Activated CD8-positive, alpha-beta memory T cell treated with anti-CD3 and anti-CD28 coated beads, Interleukin-2, amount 50 U/mL, for 24 hours (primary cell): ENCODE data around the gene ZNF830.
A peak's percentile ranks its signal among the peaks of the same experiment; 100 is the strongest.
"Not testable (repeated sequence)": the region's sequence is repeated elsewhere in the genome, so short reads cannot be mapped to it uniquely, and the experiment has no call there.

Experiments used
- DNase-seq: peaks from one replicate; pipeline ENCODE4 v3.0.0-alpha.2; 2020; ENCODE audit errors: extremely low read depth

ZNF830 gene, protein sequence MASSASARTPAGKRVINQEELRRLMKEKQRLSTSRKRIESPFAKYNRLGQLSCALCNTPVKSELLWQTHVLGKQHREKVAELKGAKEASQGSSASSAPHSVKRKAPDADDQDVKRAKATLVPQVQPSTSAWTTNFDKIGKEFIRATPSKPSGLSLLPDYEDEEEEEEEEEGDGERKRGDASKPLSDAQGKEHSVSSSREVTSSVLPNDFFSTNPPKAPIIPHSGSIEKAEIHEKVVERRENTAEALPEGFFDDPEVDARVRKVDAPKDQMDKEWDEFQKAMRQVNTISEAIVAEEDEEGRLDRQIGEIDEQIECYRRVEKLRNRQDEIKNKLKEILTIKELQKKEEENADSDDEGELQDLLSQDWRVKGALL

DNA sequence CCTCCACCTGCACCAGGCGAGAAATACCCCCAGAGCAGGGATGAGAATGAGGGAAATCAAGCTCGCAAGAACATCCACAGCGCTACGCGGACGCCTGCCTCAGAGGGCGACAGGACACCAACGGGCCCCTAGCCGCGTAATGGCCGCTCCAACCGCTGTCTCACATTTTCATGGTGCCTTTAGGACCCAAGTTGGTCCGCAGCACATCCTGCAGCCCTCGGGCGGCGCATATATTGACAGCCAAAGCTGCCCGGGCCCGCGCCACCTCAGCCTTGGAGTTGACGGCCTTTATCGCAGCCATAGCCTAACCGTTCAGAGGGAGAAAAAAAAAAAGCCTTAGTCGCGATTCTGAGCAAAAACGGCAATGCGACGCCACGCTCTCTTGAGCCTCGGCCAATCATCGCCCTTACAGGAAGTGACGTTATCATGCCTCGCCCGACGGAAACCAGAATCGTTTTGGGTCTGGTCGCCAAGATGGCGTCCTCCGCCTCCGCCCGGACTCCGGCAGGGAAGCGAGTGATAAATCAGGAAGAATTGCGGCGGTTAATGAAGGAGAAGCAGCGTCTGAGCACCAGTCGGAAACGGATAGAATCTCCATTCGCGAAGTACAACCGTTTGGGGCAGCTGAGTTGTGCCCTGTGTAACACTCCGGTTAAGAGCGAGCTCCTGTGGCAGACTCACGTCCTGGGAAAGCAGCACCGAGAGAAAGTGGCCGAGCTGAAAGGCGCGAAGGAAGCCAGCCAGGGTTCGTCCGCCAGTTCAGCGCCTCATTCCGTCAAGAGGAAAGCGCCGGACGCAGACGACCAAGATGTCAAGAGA is at the start of gene ZNF830, which contains the start of gene CCT6B:
Gene ZNF830 (plus strand): TSS at position 448 of the 819 bp plus-strand sequence. CDS start 27 bp downstream, at position 475.
Gene CCT6B (minus strand): TSS at position 368 of the 819 bp plus-strand sequence. CDS start 67 bp downstream, at position 301.
- peak; percentile 88 for DNase-seq

DNA sequence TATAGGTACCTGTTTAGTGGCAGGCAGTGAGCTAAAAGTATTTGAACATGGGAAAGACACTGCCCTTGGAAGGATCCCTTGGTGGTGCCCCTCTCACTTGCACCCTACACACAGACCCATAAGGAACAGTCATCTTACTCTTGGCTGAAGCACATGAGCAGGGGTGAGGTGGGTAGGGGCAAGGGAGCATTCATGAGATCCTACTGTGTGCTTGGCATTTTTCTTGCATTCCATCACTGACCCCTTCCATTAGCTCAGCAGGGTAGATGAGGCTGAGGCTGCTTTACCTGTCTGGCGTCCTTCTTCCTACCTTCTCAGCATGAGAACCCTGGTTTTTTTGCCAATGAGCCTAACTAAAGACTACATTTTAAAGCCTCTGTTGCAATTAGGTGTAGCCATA is 48.3 kb upstream of the ZNF830 start:
- DNase-seq: no peak

DNA sequence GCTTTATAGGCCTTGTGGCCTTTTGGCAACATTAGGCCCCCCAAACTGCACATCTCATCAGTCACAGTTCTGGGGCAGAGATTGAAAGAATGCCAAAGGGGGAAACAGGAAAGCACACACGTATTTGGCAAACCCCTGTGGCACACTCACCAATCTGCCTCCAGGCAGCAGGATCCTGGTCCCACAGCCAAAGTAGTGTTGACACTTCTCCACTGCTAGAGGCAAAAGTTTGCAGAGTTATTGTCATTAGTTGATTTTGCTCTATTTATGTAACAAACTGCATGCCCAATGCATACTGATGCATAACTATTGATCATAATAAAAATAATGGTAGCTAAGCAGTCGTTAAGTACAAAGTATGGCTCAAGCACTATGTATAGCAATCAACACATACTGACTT is 45.2 kb upstream of the ZNF830 start:
- no peak for DNase-seq

DNA sequence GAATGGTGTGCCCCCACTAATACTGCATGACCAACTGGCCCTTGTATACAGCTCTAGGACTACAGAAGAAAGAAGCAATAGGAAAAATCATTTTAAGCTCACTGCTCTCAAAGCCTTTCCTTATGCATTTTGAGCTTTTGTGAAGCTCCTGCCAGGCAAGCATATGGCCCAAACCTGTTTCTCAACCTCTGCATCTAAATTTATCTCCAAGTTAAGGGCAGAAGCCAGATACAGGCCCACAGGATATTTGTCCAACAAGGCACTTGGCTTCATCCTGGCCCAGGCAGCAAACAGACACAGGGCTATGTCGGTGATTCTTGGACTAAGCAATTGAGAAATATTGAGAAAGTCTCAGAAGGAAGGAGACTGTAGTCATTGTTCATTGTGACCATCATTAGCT is 44.0 kb upstream of the ZNF830 start:
- no peak for DNase-seq

DNA sequence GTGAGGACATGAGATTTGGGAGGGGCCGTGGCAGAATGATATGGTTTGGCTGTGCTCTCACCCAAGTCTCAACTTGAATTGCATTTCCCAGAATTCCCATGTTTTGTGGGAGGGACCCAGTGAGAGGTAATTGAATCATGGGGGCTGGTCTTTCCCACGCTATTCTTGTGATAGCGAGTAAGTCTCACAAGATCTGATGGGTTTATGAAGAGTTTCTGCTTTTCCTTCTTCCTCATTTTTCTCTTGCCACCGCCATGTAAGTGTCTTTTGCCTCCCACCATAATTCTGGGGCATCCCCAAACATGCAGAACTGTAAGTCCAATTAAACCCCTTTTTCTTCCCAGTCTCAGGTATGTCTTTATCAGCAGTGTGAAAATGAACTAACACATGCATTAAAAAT is 40.7 kb upstream of the ZNF830 start:
- DNase-seq: no peak

DNA sequence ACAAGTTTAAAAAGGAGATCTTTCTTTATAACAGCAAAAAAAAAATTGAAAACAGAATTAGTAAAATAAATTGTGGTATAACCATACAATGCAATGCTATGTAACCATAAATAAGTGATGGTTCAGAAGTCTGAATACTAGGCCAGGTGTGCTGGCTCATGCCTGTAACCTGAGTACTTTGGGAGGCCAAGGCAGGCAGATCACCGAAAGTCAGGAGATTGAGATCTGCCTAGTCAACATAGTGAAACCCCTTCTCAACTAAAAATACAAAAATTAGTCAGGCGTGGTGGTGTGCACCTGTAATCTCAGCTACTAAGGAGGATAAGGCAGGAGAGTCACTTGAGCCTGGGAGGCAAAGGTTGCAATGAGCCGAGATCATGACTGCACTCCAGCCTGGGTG is 34.7 kb upstream of the ZNF830 start:
- DNase-seq: no peak

DNA sequence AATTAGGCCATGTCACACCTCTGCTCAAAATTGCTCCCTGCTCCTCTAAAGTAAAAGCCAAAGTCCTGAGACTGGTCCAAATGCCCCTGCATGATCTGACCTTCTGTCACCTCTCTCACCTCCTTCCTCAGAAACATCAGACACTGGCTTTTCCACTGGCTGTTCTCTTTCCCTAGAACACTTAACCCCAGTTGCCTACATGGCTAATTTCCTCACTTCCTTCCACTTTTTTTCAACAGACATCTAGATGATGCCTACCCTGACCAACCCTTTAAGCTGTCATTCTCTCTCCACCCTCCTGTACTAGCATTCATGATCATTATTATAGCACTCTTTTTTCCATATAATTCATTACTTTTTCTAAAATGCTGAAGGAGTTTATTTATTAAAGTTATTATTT is 31.1 kb upstream of the ZNF830 start:
- DNase-seq: no peak

DNA sequence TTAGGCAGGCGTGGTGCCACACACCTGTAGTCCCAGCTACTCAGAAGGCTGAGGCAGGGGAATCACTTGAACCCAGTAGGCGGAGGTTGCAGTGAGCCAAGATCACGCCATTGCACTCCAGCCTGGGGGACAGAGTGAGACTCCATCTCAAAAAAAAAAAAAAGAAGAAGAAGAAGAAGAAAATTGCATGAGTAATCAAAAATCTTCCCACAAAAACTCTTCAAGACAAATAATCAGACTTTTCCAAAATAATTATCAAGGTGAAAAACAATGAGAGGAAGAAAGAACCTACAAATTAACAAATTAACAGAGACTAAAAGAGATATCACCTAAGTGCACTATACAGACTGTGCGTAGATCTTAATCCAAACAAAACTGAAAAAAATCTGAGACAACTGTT is 10.6 kb upstream of the ZNF830 start:
- not testable (repeated sequence) for DNase-seq

DNA sequence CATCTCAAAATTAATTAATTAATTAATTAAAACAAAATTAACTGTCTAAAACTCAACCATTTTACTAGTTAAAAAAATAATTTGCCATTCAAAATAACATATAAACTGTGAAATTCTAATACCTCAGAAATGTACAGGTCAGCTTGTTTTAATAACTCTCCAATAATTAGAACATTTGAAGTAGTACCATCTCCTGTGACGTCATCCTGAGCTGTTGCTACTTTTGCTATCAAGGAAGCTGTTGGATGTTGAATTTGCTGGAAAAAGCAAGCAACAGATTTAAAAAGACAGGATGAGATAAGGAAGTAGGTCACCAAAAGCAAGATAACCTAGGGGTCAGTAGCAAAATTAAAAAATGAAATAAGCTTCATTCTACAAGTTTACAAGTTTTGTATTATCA is 2.9 kb upstream of the ZNF830 start:
- no peak for DNase-seq

DNA sequence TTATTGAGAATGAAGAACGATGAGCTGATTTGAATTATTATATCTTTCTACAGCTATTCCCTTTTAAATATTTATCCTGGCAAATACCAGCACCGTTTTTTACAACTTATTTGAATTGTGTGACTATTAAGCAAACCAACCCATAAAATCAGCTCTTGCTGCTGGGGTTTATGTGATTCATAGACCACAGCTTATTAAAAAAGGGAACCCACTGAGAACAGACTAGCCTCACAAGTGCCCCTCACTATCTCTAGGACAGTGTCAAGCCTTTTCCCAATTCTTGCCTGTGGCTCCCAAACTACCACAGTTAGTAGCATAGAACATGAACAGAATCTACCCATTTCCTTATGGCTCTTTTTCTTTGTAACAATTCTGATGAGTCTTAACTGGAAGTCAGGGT is 12.8 kb downstream of the ZNF830 start:
- DNase-seq: no peak

DNA sequence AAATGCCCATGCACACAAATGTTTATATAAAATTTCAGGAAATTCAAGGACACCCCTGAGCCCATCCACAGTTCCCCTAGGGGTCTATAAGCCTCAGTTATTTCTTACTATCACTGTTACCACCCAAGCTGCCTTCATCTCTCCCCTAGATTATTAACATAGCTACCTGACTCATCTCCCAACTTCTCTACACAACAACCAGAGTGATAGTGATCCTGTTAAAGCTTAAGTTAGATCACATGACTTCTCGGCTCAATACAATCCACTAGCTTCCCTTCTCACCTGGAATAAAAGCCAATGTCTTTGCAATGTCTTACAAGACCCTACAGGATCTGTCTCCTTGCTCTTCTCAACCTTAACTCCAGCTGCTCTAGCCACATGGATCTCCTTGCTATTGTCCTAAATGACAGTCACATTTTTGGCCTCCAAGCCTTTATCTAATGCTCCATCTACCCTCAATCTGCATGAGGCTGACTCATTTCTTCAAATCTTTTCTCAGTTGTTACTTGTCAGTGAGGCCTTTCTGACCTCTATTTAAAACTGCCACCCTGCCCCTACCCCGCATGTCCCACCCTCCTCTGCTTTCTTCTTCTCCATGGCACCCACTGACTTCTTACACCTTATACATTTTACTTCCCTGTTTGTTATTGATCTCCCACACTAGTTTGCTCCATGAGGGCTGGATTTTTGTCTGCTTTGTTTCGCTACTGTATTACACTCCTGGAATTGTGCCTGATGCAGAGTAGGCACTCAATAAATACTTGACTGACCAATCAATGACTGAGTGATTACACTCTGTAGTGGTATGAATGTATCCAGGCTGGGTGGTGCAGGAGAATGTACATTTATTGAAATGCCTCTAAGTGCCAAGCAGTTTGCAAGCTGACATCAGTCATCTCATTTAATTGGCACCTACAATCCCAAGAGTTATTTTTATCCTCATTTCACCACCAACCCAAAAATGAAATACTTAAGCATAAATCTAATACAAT is 13.8 kb downstream of the ZNF830 start:
- DNase-seq: no peak

DNA sequence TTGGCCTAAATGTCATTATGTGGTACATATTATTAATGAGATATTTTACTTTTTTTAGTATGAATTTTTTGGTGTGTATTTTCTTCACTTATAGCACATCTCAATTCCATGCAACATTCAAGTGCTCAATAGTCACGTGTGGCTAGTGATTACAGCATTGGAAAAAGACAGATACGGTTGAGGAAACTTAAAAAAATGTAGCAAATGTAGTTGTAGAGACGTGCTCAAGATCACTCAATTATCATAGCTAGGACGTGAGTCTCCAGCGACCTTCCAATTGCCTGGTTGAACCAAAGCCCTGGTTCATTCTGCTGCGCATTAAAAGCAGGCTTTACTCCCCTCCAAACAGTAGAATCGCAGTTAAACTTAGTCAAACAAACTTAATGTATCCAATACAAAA is 17.8 kb downstream of the ZNF830 start:
- DNase-seq: no peak

DNA sequence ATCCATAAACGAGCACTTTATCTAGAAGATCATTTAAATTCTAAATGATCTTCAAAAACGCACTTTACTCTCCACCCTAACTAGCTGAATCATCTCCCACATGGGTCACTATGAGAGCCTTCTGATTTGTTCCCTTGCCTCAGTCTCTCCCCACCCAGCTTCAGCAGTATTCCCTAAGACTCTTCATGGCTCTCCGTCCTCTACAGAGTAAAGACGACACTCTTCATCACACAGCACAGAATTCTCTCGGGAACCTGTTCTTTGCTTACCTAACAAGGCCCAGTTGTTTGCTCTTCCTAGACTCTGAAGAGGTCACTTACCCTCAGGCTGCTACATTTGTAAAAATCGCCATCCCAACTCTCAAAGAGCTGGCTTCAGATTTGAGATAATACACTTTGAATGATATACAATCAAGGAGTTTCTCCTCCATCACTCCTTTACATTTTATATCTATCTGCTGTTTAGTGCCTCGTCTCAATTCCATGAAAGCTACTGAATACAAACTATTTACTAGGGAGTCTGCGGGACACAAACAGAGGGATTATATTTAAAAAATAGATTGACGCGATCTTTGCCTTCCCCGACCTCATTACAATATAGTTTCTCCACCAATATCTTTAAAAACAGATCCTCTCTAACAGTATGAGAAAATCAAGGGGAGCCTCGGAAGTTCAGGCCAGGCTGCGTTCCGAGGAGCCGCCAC is 18.5 kb downstream of the ZNF830 start:
- no peak for DNase-seq

DNA sequence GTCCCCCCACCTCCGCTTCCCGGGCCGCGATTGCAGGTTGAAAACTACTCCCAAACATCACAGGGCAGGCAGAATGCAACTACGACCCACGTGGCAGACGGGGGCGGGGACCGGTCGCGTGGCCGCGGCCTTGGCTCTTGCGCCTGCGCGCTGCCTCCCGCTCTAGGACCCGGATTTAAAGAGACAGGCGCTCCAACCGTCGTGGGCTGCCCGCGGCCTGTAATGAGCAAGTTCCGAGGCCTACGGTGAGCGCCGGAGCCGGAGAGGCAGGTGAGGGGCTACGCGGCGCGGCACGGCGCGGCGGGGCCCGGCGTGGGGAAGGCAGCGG is 19.0 kb downstream of the ZNF830 start, which contains the start of gene LIG3:
Gene LIG3 (plus strand): TSS at position 160 of the 328 bp plus-strand sequence. CDS start 2,494 bp downstream, outside the sequence.
- peak; percentile 86 for DNase-seq

DNA sequence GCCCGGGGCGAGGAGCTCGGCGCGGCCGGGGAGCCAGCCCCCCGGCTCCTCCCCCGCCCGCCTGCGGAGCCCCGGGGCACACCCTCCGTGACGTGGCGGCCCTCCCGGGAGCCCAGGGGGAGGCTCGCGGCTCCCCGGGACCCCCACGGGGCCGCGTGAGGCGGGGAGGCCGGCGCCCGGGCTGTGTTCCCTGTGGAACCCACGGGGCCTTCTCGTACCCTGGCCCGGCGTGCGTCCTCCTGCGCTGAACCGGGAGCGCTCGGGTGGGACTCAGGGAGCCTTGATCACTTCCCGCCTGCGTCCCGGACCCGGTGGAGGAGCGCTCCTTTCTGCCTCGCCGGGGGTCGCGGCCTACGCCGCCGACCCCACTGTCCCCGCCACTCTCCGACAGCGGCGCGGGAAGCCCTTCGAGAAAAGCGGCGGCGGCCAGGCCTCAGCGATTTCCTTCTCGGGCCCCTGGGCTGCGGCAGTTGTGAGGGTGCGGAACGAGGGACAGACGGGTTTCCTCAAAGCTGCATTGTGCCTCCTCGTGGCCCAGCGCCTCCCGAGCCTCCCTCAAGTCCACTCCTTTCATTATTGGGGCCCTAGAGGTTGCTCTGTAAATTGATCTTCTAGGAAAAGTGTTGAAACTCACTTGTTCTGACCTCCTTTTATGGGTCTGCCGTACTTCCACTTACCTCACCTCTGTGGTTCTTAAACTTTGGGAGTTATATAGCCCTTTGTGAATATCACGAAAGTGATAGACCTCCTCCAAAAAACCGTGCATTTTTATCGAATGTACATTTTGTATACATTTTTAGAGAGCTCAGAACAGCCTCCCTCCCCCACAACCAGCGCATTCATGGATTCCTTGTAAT is 19.6 kb downstream of the ZNF830 start:
- peak; percentile 35 for DNase-seq

DNA sequence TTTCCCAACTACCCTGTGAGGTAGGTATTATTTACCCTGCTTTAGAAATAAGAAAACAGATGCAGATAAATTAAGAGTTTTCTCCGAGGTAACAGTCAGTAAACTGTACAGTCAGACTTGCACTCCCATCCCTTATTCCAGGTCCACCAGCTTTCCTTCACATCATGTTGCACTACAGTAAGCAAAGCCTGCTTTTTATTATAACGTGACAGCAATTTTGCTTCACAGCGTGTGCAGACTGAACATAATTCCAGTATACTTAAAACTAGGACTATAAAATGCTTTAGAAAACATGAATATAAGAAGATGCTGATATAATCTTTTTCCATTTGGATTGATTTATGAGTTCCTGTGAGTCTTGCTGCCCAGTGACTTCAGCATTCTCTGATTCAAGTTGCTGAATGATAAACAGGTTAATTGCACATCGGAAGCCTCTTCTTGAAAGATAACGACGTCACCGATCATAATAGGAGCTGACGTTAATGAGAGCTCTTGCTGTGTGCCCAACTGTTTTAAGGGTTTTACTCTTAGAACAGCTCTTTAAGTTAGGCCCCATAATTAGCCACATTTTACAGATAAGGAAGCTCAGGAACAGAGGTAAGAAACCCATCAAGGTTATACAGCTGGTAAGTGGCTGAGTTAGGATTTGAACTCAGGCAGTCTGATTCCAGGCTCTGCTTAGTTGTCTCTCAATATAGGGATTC is 20.4 kb downstream of the ZNF830 start:
- DNase-seq: no peak

DNA sequence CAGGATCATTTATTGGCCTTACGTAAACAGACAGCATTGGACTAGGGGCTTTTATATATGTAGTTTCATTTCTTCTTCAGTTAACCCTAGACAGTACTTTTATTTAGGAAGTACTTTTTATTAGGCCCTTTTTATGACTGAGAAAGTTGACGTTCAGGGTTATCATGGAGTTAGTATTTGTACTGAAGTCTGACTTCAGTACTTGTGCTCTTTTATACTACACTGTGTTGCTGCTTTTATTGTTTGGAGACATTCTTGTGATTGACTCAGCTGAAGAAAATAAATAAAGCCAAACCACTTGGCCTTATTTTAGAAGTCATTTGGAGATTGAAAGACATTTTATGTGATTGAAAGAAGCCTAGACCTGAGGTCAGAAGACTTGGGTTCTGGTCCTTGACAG is 25.9 kb downstream of the ZNF830 start:
- DNase-seq: no peak

DNA sequence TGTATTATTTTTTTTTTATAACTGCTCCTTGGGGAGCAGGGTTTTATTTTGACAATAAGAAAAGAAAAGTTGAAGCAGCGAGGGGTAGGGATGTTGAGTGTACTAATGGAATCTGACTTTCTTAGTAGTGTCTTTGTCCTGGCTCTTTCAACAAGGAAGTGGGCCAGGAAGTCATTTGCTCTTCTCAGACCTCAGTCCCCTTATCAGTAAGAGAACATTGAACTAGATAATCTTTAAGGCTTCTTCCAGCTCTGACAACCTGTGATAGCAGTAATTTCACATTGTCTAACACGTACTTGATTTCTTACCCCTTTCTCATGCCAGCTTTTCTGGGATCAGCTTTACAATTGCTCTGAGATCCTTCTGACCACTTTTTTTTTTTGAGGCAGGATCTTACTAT is 27.3 kb downstream of the ZNF830 start:
- DNase-seq: no peak

DNA sequence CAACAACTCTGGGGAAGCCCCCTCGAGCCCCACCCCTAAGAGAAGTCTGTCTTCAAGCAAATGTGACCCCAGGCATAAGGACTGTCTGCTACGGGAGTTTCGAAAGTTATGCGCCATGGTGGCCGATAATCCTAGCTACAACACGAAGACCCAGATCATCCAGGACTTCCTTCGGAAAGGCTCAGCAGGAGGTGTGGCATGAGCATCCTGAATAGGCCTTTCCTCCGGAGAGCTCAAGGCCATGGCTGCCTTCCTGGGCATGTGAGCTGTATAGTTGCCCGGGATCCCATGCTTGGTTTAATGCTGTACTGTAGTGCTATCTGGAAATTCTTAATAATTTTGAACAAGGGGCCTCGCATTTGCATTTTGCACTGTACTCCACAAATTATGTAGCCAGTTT is 28.1 kb downstream of the ZNF830 start:
- DNase-seq: no peak
